Epithelial cell of esophagus (primary cell): ENCODE measurements around the gene CLGN.

Source experiments
- DNase-seq: peaks from one replicate; pipeline ENCODE4 v3.0.0; 2010; ENCODE audit warnings: low read depth
- H3K4me3 ChIP-seq: 2 replicates; pipeline ENCODE4 v1.5.1; 2011; ENCODE audit warnings: mild to moderate bottlenecking, low read length, control low read depth
- TF ChIP-seq, protein P1 (sequence below): IDR thresholded peaks from 2 replicates; pipeline ENCODE4 v1.5.1; 2011; ENCODE audit warnings: low read depth, mild to moderate bottlenecking, low read length, control low read depth, inconsistent platforms; ENCODE audit not compliant: insufficient read depth; ENCODE audit errors: missing control alignments

CLGN gene, protein sequence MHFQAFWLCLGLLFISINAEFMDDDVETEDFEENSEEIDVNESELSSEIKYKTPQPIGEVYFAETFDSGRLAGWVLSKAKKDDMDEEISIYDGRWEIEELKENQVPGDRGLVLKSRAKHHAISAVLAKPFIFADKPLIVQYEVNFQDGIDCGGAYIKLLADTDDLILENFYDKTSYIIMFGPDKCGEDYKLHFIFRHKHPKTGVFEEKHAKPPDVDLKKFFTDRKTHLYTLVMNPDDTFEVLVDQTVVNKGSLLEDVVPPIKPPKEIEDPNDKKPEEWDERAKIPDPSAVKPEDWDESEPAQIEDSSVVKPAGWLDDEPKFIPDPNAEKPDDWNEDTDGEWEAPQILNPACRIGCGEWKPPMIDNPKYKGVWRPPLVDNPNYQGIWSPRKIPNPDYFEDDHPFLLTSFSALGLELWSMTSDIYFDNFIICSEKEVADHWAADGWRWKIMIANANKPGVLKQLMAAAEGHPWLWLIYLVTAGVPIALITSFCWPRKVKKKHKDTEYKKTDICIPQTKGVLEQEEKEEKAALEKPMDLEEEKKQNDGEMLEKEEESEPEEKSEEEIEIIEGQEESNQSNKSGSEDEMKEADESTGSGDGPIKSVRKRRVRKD

DNA sequence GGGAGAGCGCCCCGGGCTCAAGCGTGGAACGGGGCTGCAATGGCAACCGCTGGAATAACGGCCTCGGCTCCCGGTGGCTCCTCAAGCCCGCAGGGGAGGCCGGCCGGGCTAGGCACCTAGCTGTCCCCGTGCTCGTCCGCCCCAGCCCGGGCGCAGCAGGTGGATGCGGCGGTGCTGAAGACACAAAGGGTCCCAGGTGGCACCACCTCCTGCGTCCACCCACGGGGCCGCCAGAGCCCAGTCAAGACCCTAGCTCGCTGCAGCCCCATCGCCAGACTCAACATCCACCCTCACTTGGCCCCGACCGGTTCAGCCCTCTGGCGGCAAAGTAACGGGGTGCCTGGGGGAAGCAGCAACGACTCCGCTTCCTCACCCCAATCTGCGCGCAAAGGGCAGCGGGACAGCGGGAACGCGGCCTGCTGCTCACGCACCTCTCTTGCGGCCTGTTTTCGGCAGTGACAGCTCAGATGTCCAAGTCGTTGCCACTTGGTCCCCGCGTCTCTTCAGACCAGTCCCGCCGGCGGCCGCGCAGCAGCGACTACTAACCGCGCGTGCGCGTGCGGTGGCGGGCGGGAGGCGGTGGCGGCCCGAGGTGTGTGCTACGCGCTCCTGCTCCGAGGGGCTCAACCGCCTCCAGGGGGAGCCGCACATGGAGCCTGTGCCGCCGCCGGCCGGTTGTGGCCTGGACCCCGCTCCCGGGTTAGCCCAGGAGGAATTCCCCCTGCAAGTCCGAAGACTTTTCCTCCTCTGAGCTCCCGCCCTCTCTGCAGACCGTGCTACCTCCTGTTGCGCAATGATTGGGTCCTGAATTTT, at the start of gene CLGN:
Gene CLGN (minus strand): TSS at position 543 of the 813 bp plus-strand sequence. CDS start 14,570 bp downstream, outside the sequence.
- peak; percentile 47 for DNase-seq
- H3K4me3 ChIP-seq = peak within 1 kb of the TSS; percentile 61
- TF ChIP-seq, protein P1, sequence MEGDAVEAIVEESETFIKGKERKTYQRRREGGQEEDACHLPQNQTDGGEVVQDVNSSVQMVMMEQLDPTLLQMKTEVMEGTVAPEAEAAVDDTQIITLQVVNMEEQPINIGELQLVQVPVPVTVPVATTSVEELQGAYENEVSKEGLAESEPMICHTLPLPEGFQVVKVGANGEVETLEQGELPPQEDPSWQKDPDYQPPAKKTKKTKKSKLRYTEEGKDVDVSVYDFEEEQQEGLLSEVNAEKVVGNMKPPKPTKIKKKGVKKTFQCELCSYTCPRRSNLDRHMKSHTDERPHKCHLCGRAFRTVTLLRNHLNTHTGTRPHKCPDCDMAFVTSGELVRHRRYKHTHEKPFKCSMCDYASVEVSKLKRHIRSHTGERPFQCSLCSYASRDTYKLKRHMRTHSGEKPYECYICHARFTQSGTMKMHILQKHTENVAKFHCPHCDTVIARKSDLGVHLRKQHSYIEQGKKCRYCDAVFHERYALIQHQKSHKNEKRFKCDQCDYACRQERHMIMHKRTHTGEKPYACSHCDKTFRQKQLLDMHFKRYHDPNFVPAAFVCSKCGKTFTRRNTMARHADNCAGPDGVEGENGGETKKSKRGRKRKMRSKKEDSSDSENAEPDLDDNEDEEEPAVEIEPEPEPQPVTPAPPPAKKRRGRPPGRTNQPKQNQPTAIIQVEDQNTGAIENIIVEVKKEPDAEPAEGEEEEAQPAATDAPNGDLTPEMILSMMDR = no peak

DNA sequence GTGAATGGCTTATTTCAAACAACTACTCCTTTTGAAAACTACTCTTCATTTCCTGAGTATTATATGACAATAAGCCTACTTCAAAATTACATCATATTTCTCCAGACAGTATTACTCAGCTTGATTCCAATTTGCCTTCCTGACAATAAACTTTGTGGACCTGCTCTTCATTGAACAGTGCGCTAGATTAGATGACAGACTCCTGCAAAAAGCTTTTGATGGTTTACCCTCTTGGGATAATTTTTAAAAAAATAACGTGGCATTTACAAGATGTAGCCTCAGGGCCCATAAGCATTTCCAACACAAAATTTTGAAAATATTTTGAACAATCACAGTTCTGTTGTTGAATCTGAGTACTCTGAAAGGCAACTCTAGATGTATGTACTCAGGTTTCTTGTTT, 44.7 kb upstream of the CLGN start:
- DNase-seq = no peak
- H3K4me3 ChIP-seq = no peak overlapping the region
- TF ChIP-seq, protein P1 = no peak

DNA sequence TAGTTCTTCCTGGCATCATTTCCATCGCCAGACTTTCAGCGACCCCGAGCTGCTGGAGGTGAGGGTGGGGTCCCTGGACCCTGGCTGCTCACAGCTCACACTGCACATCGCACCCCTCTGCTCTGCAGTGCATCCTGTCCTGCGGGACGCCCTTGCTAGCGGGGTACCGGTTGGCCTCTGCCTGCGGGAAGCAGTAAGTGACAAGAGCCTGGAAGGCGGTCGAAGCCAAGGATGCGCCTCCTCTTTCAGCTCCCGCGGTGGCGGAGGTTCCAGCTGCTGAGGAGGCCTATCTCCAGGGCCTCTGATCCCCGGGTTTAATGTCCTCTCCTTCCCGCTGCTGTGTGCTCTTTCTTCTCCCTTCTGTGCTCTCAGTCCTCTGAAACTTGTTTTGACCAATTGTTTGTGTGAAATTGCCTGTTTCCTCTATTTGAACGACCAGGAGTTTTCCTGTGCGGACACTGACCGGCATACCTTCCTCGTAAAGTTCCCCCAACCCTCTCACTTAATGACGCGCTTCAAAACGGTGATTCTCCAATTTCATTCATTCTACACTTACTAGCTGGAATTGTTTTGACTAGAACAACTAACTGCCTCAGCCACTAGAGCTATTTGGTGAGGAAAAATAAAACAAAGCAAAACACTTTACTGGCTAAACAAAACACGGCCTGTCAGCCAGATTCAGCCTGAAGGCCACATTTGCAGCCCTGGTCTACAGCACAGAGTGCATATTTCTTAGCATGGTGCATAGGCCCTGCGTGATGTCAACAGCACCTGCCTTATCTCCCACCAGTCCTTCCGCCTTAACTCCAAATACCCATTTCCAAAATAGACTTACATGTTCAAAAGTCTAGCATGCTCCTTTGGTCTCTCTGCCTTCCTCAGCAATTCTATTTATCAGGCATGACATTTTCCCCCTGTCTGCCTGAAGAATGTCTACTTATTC, 42.6 kb upstream of the CLGN start:
- TF ChIP-seq, protein P1 = no peak
- DNase-seq = no peak
- no peak overlapping the region for H3K4me3 ChIP-seq

DNA sequence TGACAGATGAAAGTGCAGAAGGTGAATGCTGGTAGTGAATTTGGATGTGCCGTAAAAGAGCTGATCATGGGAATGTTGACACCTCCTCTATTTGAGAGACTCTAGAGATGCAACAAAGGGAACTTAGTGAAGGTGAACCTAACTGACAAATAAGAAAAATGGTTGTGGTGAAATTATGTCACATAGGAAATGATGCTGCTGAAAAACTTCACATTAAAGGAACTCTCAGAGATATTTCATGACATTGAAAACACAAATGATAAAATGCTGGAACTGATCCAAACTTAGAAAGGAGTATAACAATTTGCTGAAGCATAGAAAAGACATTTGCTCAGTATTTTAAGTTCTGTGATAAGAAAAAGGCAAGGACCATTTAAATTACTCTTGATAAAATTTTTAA, 38.7 kb upstream of the CLGN start:
- TF ChIP-seq, protein P1 = no peak
- no peak overlapping the region for H3K4me3 ChIP-seq
- DNase-seq = no peak

DNA sequence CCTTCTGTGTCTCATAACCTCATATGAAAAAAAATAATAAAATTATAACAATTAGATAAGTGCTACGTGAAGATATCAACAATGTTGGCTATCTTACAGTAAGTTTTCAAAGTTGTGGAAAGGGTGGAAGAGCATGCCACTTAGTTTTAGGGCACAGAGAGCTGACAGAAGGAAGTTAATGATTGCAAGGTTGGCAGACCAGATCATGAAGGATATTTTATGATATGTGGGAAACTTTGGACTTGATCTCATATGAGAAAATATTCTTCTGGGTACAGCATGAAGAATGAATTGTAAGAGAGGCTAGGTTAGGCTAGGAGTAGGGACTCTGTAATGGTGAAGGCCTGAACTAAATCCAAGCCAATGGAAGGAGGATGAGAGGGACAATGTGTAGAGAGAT, 36.2 kb upstream of the CLGN start:
- TF ChIP-seq, protein P1 = no peak
- H3K4me3 ChIP-seq = no peak overlapping the region
- no peak for DNase-seq

DNA sequence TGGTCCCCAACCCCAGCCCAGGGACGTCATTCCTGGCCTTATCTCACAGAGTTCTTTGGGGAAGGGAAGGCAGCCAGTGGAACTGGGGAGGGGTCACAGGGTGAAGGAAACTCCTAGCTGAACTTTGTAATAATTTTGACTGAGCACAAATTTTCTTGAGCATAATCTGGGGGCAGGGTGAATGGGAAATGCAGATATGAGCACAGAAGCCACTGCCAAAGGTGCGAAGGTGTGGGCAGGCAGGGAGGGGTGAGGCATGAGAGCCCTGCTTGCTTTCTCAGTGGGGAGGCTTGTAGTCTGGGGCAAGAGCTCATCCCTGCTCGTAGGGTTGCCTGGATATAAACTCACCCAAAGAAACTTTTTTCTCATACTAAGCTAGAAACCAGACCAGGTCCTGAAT, 35.7 kb upstream of the CLGN start:
- TF ChIP-seq, protein P1 = no peak
- DNase-seq = no peak
- H3K4me3 ChIP-seq = no peak overlapping the region
